ENCODE measurements around the gene NKX2-4.

- TF ChIP-seq EP300 (IDR thresholded peaks at IDR 0.05; ENCODE audit: borderline replicate concordance) (no peak), MAX (IDR thresholded peaks at IDR 0.05) (no peak), RAD21 (IDR thresholded peaks at IDR 0.05; ENCODE audit: low read depth) (no peak), YY1 (IDR thresholded peaks at IDR 0.05; ENCODE audit: low read depth) (no peak), TAF1 (IDR thresholded peaks at IDR 0.05; ENCODE audit: low read depth) (no peak), FOXM1 (IDR thresholded peaks at IDR 0.05; ENCODE audit: borderline replicate concordance, low read depth) (no peak), ZBTB7A (IDR thresholded peaks at IDR 0.05; ENCODE audit: low read depth) (no peak), NFIC (IDR thresholded peaks at IDR 0.05) (no peak), EGR1 (IDR thresholded peaks at IDR 0.05) (no peak), CREB1 (IDR thresholded peaks at IDR 0.05; ENCODE audit: low read depth) (no peak), CEBPB (IDR thresholded peaks at IDR 0.05) (no peak)
- TF ChIP-seq, protein P1, sequence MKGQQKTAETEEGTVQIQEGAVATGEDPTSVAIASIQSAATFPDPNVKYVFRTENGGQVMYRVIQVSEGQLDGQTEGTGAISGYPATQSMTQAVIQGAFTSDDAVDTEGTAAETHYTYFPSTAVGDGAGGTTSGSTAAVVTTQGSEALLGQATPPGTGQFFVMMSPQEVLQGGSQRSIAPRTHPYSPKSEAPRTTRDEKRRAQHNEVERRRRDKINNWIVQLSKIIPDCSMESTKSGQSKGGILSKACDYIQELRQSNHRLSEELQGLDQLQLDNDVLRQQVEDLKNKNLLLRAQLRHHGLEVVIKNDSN (IDR thresholded peaks at IDR 0.05): no peak
- TF ChIP-seq, protein P2, sequence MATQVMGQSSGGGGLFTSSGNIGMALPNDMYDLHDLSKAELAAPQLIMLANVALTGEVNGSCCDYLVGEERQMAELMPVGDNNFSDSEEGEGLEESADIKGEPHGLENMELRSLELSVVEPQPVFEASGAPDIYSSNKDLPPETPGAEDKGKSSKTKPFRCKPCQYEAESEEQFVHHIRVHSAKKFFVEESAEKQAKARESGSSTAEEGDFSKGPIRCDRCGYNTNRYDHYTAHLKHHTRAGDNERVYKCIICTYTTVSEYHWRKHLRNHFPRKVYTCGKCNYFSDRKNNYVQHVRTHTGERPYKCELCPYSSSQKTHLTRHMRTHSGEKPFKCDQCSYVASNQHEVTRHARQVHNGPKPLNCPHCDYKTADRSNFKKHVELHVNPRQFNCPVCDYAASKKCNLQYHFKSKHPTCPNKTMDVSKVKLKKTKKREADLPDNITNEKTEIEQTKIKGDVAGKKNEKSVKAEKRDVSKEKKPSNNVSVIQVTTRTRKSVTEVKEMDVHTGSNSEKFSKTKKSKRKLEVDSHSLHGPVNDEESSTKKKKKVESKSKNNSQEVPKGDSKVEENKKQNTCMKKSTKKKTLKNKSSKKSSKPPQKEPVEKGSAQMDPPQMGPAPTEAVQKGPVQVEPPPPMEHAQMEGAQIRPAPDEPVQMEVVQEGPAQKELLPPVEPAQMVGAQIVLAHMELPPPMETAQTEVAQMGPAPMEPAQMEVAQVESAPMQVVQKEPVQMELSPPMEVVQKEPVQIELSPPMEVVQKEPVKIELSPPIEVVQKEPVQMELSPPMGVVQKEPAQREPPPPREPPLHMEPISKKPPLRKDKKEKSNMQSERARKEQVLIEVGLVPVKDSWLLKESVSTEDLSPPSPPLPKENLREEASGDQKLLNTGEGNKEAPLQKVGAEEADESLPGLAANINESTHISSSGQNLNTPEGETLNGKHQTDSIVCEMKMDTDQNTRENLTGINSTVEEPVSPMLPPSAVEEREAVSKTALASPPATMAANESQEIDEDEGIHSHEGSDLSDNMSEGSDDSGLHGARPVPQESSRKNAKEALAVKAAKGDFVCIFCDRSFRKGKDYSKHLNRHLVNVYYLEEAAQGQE (IDR thresholded peaks at IDR 0.05; ENCODE audit: low read depth): no peak
Observed at GRCh38 chr20:21360705-21361104, 36.6 kb downstream of the NKX2-4 start.

Measured in Ishikawa (cell line).